ENCODE results near the gene TBCA. TPM values are rescaled to one million over a fixed set of nuclear protein-coding genes. Genes with fewer than 3 reads are reported as not detected.

TBCA gene
- total and polyA plus RNA-seq, 9 of the 15 experiments (the other 6 are each of a cell fraction or from before 2014, with no cell fraction given), result 164 to 661 (median 334) TPM

DNA sequence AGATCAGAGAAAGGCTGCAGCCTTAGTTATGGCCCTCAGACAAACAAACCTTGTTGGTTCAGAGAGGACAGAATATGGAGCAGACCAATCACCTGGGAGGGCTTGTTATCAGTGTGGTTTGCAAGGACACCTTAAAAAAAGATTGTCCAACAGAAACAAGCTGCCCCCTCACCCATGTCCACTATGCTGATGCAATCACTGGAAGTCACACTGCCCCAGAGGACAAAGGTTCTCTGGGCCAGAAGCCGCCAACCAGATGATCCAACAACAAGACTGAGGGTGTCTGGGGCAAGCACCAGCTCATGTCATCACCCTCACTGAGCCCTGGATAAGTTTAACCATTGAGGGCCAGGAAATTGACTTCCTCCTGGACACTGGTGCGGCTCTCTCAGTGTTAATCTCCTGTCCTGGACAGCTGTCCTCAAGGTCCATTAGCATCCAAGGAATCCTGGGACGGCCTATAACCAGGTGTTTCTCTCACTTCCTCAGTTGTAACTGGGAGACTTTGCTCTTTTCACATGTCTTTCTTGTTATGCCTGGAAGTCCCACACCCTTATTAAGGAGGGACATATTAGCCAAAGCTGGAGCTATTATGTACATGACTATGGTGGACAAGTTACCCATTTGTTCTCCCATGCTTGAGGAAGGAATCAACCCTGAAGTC is 36.9 kb upstream of the TBCA start:
- H3K4me3 ChIP-seq, result no peak overlapping the region
- H3K79me2 ChIP-seq (ENCODE audit: control insufficient read depth, insufficient read depth, low read length), result no peaks in the 10 kb centered on the region
- no peaks in the 10 kb centered on the region for H3K4me1 ChIP-seq (replicated peaks in 1 of 2; ENCODE audit: control insufficient read depth in 2 of 2, insufficient read depth in 2 of 2, low read length in 2 of 2)
- H4K20me1 ChIP-seq (replicated peaks; ENCODE audit: control insufficient read depth, insufficient read depth, low read length), result no peaks in the 10 kb centered on the region
- H3K9ac ChIP-seq (ENCODE audit: insufficient read depth in 1 of 2, low read depth in 2 of 2, low read length in 2 of 2), result no peak overlapping the region
- no peak overlapping the region for H2AFZ ChIP-seq (ENCODE audit: low read depth, low read length)
- intact Hi-C loops (cut with micrococcal nuclease), result no loop called here
- no peak overlapping the region for H3K27ac ChIP-seq (ENCODE audit: extremely low read depth, low read depth, low read length)
- H3K9me1 ChIP-seq (ENCODE audit: control insufficient read depth, insufficient read depth, low read length), result no peaks in the 10 kb centered on the region
- BruUV-seq (replicated peaks), result no TSS peak
- DNase-seq (ENCODE audit: extremely low read depth in 1 of 4, low spot score in 3 of 4), result no peak
- no peaks in the 10 kb centered on the region; the same call in 1 of the 2 replicates for H3K9me3 ChIP-seq (replicated peaks; ENCODE audit: control insufficient read depth, insufficient read depth, low read depth, low read length)
- CTCF ChIA-PET (ENCODE audit: low intra/inter-chr PET ratio), result interaction anchor here (0.7 kb wide), 1 partner anchor 1169 kb away, joined by 3 read pairs; no protein-coding TSS in a partner anchor
- H3K27me3 ChIP-seq (ENCODE audit: control insufficient read depth in 2 of 2, insufficient read depth in 2 of 2, low read length in 2 of 2), result peaks cover 0 to 7% of the 10 kb centered on the region in 2 experiments; a peak in 1 of 5 replicates
- in situ Hi-C loops (cut with MboI), result no loop called here
- no peak overlapping the region for H3K4me2 ChIP-seq (ENCODE audit: insufficient read depth, low read length)
- ATAC-seq, result no peak
- FAIRE-seq, result no peak
- POLR2A ChIA-PET, result interaction anchor here (1.1 kb wide), 1 partner anchor 25 kb away, joined by 4 read pairs; no protein-coding TSS in a partner anchor
- WGBS (ENCODE audit: insufficient coverage, low coverage, missing lambda C conversion rate), result 20% methylated on average over 3 of the region's 3 CpGs
- H3K36me3 ChIP-seq (ENCODE audit: control insufficient read depth, insufficient read depth, low read length), result no peaks in the 10 kb centered on the region
- no peak for TF ChIP-seq ZNF444 (CRISPR knock-in tag; IDR thresholded peaks at IDR 0.05)
- no peak for TF ChIP-seq XRCC5 (IDR thresholded peaks at IDR 0.05; ENCODE audit: low read depth, low read length)
- no peak for TF ChIP-seq STAT5B (CRISPR knock-in tag; IDR thresholded peaks at IDR 0.05)
- TF ChIP-seq DMBX1 (CRISPR knock-in tag; IDR thresholded peaks at IDR 0.05; ENCODE audit: borderline replicate concordance), result no peak; the same call in 1 of the 2 replicates
- TF ChIP-seq NR2C2 (CRISPR knock-in tag; IDR thresholded peaks at IDR 0.05), result no peak
- peak; percentile 83; the same call in 1 of the 2 replicates for TF ChIP-seq NR2C2 (tag; IDR thresholded peaks at IDR 0.05)
- TF ChIP-seq ZNF3 (CRISPR knock-in tag; IDR thresholded peaks at IDR 0.05), result no peak
- peak; percentile 12; the same call in 1 of the 2 replicates for TF ChIP-seq TAL1 (IDR thresholded peaks at IDR 0.05)
- TF ChIP-seq, protein P1, sequence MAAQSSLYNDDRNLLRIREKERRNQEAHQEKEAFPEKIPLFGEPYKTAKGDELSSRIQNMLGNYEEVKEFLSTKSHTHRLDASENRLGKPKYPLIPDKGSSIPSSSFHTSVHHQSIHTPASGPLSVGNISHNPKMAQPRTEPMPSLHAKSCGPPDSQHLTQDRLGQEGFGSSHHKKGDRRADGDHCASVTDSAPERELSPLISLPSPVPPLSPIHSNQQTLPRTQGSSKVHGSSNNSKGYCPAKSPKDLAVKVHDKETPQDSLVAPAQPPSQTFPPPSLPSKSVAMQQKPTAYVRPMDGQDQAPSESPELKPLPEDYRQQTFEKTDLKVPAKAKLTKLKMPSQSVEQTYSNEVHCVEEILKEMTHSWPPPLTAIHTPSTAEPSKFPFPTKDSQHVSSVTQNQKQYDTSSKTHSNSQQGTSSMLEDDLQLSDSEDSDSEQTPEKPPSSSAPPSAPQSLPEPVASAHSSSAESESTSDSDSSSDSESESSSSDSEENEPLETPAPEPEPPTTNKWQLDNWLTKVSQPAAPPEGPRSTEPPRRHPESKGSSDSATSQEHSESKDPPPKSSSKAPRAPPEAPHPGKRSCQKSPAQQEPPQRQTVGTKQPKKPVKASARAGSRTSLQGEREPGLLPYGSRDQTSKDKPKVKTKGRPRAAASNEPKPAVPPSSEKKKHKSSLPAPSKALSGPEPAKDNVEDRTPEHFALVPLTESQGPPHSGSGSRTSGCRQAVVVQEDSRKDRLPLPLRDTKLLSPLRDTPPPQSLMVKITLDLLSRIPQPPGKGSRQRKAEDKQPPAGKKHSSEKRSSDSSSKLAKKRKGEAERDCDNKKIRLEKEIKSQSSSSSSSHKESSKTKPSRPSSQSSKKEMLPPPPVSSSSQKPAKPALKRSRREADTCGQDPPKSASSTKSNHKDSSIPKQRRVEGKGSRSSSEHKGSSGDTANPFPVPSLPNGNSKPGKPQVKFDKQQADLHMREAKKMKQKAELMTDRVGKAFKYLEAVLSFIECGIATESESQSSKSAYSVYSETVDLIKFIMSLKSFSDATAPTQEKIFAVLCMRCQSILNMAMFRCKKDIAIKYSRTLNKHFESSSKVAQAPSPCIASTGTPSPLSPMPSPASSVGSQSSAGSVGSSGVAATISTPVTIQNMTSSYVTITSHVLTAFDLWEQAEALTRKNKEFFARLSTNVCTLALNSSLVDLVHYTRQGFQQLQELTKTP (IDR thresholded peaks at IDR 0.05; ENCODE audit: low read depth in 1 of 2, partially characterized antibody in 2 of 2), result no peak
- no peak for TF ChIP-seq PPARD (CRISPR knock-in tag; IDR thresholded peaks at IDR 0.05)
- no peak for TF ChIP-seq KAT8 (IDR thresholded peaks at IDR 0.05; ENCODE audit: low read depth)
- TF ChIP-seq SETDB1 (IDR thresholded peaks at IDR 0.05; ENCODE audit: low read length), result no peak
- TF ChIP-seq ZSCAN32 (CRISPR knock-in tag; IDR thresholded peaks at IDR 0.05), result peak; percentile 82
- TF ChIP-seq, protein P2, sequence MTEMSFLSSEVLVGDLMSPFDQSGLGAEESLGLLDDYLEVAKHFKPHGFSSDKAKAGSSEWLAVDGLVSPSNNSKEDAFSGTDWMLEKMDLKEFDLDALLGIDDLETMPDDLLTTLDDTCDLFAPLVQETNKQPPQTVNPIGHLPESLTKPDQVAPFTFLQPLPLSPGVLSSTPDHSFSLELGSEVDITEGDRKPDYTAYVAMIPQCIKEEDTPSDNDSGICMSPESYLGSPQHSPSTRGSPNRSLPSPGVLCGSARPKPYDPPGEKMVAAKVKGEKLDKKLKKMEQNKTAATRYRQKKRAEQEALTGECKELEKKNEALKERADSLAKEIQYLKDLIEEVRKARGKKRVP (CRISPR knock-in tag; IDR thresholded peaks at IDR 0.05), result peak; percentile 81
- TF ChIP-seq EP300 (IDR thresholded peaks at IDR 0.05; ENCODE audit: low read length), result peak; percentile 38; the same call in 1 of the 2 replicates
- peak; percentile 66; the same call in 1 of the 2 replicates for TF ChIP-seq SMAD4 (CRISPR knock-in tag; conservative IDR thresholded peaks at IDR 0.05)
- TF ChIP-seq ARID1B (IDR thresholded peaks at IDR 0.05), result 0 out of 2 replicates have a peak, but pooled peaks have one; percentile 20
- peak; percentile 79 for TF ChIP-seq CEBPG (CRISPR knock-in tag; IDR thresholded peaks at IDR 0.05)
- TF ChIP-seq CEBPG (tag; conservative IDR thresholded peaks at IDR 0.05 in 1 of 2, IDR thresholded peaks at IDR 0.05 in 1 of 2), result peak; percentile 59 to 90
